Keratinocyte (primary cell): ENCODE data around the gene CSTF1.

Experiments used
- EZH2 ChIP-seq: IDR thresholded peaks from one replicate; pipeline ENCODE4 v1.6.1; 2012; ENCODE audit warnings: inconsistent platforms, mild to moderate bottlenecking, low read length, moderate library complexity
- TF ChIP-seq, protein P1 (sequence below), 3 experiments: IDR thresholded peaks in 1 of 3; conservative IDR thresholded peaks in 1 of 3; optimal IDR thresholded peaks in 1 of 3; 2 replicates in 2 of 3; 3 replicates in 1 of 3; pipeline versions ENCODE3 to v1.5.1; 2011; ENCODE audit warnings: low read length in 3 of 3, mild to moderate bottlenecking in 3 of 3, moderate library complexity in 2 of 3, control low read depth in 1 of 3, inconsistent platforms in 1 of 3; ENCODE audit not compliant: insufficient read depth in 2 of 3; ENCODE audit errors: extremely low read depth in 1 of 3

DNA sequence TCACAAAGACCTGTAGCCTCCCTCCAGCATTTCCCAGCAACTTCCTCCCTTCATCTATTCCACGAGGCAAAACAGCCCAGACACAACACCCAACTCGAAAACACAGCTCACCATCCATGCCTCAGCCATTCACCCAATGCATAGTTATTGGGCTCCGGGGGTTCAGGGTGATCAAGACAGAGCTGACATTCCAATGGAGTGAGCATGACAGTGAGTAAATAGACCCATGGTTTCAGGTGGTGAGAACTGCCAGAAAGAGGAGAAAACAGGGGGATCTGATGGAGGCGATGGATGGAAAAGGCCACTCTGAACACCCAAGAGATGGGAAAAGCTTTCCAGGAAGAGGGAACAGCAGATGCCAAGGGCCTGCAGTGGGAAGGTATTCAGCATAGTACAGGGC, 25.5 kb downstream of the CSTF1 start:
- TF ChIP-seq, protein P1, sequence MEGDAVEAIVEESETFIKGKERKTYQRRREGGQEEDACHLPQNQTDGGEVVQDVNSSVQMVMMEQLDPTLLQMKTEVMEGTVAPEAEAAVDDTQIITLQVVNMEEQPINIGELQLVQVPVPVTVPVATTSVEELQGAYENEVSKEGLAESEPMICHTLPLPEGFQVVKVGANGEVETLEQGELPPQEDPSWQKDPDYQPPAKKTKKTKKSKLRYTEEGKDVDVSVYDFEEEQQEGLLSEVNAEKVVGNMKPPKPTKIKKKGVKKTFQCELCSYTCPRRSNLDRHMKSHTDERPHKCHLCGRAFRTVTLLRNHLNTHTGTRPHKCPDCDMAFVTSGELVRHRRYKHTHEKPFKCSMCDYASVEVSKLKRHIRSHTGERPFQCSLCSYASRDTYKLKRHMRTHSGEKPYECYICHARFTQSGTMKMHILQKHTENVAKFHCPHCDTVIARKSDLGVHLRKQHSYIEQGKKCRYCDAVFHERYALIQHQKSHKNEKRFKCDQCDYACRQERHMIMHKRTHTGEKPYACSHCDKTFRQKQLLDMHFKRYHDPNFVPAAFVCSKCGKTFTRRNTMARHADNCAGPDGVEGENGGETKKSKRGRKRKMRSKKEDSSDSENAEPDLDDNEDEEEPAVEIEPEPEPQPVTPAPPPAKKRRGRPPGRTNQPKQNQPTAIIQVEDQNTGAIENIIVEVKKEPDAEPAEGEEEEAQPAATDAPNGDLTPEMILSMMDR (optimal IDR thresholded peaks at IDR 0.05 in 1 of 3, IDR thresholded peaks at IDR 0.05 in 1 of 3, conservative IDR thresholded peaks at IDR 0.05 in 1 of 3; ENCODE audit: extremely low read depth in 1 of 3, insufficient read depth in 2 of 3, low read length in 3 of 3) = no peak
- no peak for TF ChIP-seq EZH2
